GM19324 (cell line): ENCODE data around the gene FAM120A.

Source experiments
- ATAC-seq: cut with Tn5 transposase; IDR thresholded peaks from one replicate; pipeline ENCODE4 v1.9.1; 2021; ENCODE audit warnings: mild to moderate bottlenecking, moderate library complexity; ENCODE audit not compliant: unreplicated experiment, low FRiP score

Gene FAM120A

GRCh38 chr9:93576258-93577077 lies 125.0 kb downstream of the FAM120A start, which contains the start of gene PHF2:
PHF2 (plus strand) TSS chr9:93576584; CDS start chr9:93576774, 190 bp downstream.
- ATAC-seq = peak; percentile 44

GRCh38 chr9:93577078-93577974 lies 125.8 kb downstream of the FAM120A start:
- peak; percentile 23 for ATAC-seq

DNA sequence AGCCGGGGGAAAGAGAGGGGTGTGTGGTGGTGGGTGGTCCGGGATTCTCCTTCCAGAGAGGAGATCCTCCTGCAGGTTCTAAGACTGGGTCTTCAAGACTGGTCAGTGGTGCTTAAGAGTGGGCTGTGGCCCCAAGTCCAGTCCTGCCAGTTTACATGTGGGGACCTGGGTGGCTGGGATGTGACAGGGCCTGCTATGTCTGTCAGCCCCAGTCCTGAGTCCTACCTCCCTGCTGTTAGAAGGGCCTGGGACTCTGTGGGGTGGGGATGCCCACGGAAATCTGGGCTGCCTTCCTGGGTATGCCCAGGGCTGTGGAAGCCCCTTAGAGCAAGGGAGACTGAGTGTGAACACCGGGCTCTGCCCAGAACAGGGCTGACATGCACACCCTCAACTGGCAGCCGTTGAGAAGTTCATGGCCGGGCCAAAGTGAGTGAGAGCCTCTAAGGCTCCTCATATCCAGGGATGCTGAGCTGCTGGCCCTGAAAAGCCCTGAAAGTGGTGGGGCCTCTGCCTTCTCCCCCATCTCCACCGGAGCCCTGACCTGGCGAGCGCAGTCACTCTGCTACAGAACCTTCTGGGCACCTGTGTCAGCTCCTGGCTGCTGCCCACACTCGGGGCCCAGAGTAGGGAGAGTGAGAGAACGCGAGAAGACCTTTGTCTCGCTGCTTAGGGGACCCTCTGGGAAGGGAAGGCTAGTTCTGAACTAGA lies 126.6 kb downstream of the FAM120A start:
- ATAC-seq = no peak

DNA sequence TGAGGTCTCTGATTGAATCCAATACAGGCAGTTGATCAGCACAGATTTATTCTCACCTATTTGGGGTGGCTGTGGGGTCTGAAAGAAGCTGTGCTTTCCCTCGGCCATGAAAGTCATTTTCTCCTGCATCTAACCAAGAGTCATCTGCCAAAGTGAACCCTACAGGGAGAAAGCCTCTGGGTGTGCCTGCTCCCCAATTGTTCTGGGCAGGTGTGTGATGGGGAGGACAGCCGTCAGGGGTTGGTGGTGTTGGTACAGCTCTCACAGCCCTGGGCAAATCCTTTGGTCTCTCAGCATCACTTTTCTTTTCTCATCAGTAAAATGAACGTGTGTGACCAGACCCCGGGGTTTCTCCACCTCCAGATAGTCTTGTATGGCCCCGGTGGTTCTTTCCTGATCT lies 127.4 kb downstream of the FAM120A start:
- no peak for ATAC-seq

DNA sequence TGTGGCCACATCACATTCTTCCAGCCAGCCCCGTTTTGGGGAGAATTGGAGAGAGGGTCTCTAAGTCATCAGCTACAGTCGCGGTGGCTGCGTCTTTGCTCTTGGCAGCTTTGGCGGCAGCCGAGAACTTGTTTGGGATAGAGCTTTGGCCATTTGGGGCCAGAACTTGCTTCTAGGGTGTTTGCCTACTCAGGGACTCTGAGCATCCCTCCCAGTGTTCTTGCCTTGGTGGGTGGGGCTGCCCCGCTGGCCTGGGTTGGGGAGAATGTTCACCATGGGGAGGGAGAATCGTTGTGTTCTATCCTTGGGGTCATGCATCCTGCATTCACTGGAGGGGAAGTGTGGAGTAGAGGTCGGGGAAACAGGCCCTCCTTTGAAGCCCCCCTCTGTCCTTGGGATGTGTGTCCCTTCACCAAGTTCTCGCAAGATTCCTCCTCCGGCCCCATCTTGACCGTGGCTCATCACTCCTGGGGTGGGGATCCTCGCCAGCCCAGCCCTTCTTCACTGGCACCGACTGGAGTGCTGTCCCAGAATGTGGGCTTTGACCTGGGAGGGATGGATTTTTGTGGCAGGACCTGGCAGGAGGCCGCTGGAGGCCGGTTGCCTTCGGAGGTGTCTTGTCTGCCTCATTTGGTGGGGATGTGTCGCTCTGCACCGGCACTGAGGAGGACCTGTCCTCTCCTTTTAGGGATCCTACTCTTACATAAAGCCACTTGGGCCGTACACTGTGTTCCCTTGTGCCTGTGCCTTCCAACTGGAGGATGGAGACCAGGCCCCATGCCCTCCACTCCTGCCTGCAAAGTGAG lies 128.4 kb downstream of the FAM120A start:
- ATAC-seq = no peak

GRCh38 chr9:93580654-93581380 lies 129.3 kb downstream of the FAM120A start:
- no peak for ATAC-seq

DNA sequence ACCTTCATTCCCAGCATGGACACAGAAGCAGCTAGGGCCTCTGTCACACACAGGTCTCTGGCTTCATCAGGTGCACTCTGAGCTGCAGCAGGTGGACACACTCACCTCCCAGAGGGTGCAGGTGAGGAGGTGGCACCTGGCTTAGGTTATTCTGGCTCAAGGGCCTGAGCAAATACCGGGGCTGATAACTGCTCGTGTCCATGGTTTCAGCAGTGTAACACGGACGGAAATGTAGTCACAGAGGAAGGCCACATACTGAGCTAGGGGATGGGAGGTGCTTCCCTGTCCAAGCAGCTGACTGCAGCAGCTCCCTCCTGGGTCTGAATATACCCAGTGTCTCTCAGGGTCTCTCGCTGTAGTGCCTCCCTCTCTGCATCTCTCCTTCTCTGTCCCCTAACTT lies 130.6 kb downstream of the FAM120A start:
- no peak for ATAC-seq

GRCh38 chr9:93582550-93582949 lies 131.1 kb downstream of the FAM120A start:
- ATAC-seq = no peak

DNA sequence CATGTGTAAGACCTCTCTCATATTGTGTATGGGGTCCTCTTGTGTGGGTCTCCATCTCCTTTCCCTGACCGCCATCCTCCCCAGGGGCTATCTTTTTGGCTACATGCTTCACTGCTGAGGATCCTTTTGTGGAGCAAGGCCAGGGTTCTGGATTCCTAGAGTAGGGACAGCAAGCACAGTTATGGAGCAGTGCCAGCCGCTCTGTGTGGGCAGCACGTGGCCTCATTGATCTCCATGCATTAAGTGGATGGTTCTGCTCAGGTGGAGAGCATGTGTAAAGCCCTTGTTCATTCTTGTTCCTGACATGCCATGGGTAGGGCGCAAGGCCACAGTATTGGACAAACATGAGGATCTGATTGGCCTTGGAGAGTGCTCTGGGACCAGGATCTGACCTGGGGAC lies 133.8 kb downstream of the FAM120A start:
- ATAC-seq = no peak

GRCh38 chr9:93585695-93586094 lies 134.2 kb downstream of the FAM120A start:
- ATAC-seq = no peak

GRCh38 chr9:93586290-93587057 lies 135.0 kb downstream of the FAM120A start:
- no peak for ATAC-seq

DNA sequence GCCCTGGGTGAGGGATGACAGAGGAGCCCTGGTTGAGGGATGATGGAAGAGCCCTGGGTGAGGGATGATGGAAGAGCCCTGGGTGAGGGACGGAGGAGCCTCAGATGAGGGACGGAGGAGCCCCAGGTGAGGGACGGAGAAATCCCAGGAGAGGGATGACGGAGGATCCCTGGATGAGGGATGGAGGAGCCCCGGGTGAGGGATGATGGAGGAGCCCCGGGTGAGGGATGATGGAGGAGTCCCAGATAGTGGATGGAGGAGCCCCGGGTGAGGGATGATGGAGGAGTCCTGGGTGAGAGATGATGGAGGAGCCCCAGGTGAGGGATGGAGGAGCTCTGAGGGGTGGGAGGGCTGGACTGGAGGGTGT lies 135.8 kb downstream of the FAM120A start:
- no peak for ATAC-seq

GRCh38 chr9:93587651-93588347 lies 136.3 kb downstream of the FAM120A start:
- no peak for ATAC-seq

GRCh38 chr9:93588641-93589609 lies 137.4 kb downstream of the FAM120A start:
- no peak for ATAC-seq

DNA sequence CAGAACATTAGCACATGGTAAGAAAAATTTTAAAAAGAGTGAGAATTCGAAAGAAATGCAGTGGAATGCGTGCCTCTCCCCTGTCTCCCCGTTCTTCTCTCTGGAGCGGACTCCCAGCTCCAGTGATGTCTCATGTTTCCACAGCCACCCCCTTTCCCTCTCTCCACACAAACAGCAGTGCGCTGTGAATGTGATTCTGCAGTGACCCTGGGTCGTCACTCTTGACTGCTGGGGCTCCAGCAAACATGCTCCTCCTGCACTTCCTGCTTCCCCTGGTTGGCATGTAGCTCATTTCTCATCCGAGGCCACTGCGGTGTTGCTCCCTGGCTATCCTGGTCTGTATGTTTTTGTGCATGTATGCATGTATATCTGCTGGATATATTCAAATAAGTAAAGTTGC lies 138.2 kb downstream of the FAM120A start:
- no peak for ATAC-seq

DNA sequence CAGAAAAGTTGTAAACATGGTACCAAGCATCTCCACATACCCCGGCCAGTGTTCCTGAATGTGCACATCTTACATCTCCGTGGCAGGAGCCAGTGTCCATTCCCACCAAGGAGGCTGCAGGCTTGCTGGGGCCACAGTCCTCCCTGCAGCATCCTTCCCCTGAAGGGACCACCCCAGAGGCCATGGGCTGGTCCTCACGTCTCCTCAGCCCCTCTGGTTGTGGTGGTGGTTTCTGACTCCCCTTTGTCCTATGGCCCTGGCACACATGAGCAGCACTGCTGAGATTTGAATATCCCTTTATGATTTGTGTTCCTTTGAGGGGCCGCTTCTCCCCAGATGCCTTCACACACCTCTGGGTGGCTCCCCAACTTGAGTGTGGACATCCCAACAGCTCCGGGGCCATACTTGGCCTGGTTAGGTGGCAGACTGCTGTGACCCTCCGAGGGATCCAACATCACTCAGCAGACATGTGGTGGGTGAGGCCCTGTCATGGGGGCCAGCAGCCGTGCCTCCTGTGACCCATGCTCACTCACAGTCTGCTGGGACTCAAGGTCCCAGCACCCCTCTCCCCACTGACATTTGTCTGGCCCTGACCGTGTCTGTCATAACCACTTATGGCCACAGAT lies 139.2 kb downstream of the FAM120A start:
- no peak for ATAC-seq
